ENCODE measurements around the gene TCF15.
"Not testable (repeated sequence)": the region's sequence is repeated elsewhere in the genome, so short reads cannot be mapped to it uniquely, and the experiment has no call there.

Gene TCF15

GRCh38 chr20:592506-592905 lies 17.6 kb downstream of the TCF15 start:
- WGBS, 2 experiments (ENCODE audit: insufficient coverage in 2 of 2), result 94 to 95% methylated on average over 5 of the region's 7 CpGs
- no peak overlapping the region for H3K27ac ChIP-seq (ENCODE audit: low read depth, low read length, severe bottlenecking)

GRCh38 chr20:591941-592340 lies 18.2 kb downstream of the TCF15 start:
- 75 to 79% methylated on average over 4 to 5 of the region's 5 CpGs for WGBS, 2 experiments (ENCODE audit: insufficient coverage in 2 of 2)
- no peaks in the 10 kb centered on the region for H3K36me3 ChIP-seq (ENCODE audit: control insufficient read depth, insufficient read depth, low read length)
- H3K27ac ChIP-seq (ENCODE audit: low read depth, low read length, severe bottlenecking), result no peak overlapping the region
- H3K4me3 ChIP-seq (ENCODE audit: extremely low read depth, insufficient read depth, low read length, poor library complexity, severe bottlenecking), result no peak overlapping the region
- H3K4me1 ChIP-seq (ENCODE audit: control insufficient read depth, insufficient read depth, low read length, poor library complexity, severe bottlenecking), result no peaks in the 10 kb centered on the region
- H3K9me3 ChIP-seq (ENCODE audit: control insufficient read depth, low read length), result no peaks in the 10 kb centered on the region

More at GRCh38 chr20:592506-592905, 17.6 kb downstream of the TCF15 start:
- H3K4me3 ChIP-seq (ENCODE audit: extremely low read depth, insufficient read depth, low read length, poor library complexity, severe bottlenecking), result no peak overlapping the region
- H3K4me1 ChIP-seq (ENCODE audit: control insufficient read depth, insufficient read depth, low read length, poor library complexity, severe bottlenecking), result no peaks in the 10 kb centered on the region
- no peaks in the 10 kb centered on the region for H3K9me3 ChIP-seq (ENCODE audit: control insufficient read depth, low read length)
- no peaks in the 10 kb centered on the region for H3K36me3 ChIP-seq (ENCODE audit: control insufficient read depth, insufficient read depth, low read length)

GRCh38 chr20:588932-589672 lies 21.0 kb downstream of the TCF15 start:
- Histone ChIP-seq H3K36me3 (ENCODE audit: control insufficient read depth, insufficient read depth, low read length) (no peaks in the 10 kb centered on the region), H3K27ac (ENCODE audit: low read depth, low read length, severe bottlenecking) (no peak overlapping the region)
- WGBS, 2 experiments (ENCODE audit: insufficient coverage in 2 of 2), result 92 to 97% methylated on average over 8 to 10 of the region's 10 CpGs

GRCh38 chr20:588476-588875 lies 21.6 kb downstream of the TCF15 start:
- Histone ChIP-seq H3K27ac (ENCODE audit: low read depth, low read length, severe bottlenecking) (no peak overlapping the region), H3K36me3 (ENCODE audit: control insufficient read depth, insufficient read depth, low read length) (no peaks in the 10 kb centered on the region), H3K4me3 (ENCODE audit: extremely low read depth, insufficient read depth, low read length, poor library complexity, severe bottlenecking) (no peak overlapping the region), H3K9me3 (ENCODE audit: control insufficient read depth, low read length) (no peaks in the 10 kb centered on the region), H3K4me1 (ENCODE audit: control insufficient read depth, insufficient read depth, low read length, poor library complexity, severe bottlenecking) (no peaks in the 10 kb centered on the region)
- 80% methylated on average over 1 of the region's 3 CpGs; no CpG with 5 or more reads in 1 of the 2 experiments for WGBS, 2 experiments (ENCODE audit: insufficient coverage in 2 of 2)

More at GRCh38 chr20:588932-589672, 21.0 kb downstream of the TCF15 start:
- Histone ChIP-seq H3K4me3 (ENCODE audit: extremely low read depth, insufficient read depth, low read length, poor library complexity, severe bottlenecking) (no peak overlapping the region), H3K4me1 (ENCODE audit: control insufficient read depth, insufficient read depth, low read length, poor library complexity, severe bottlenecking) (no peaks in the 10 kb centered on the region), H3K9me3 (ENCODE audit: control insufficient read depth, low read length) (no peaks in the 10 kb centered on the region)

- Histone ChIP-seq H3K9me3 (ENCODE audit: control insufficient read depth, low read length) (no peaks in the 10 kb centered on the region), H3K4me3 (ENCODE audit: extremely low read depth, insufficient read depth, low read length, poor library complexity, severe bottlenecking) (no peak overlapping the region)
These were observed 25.2 kb downstream of the TCF15 start for GRCh38 chr20:584971-585301.

GRCh38 chr20:584161-584970 lies 25.7 kb downstream of the TCF15 start:
- Histone ChIP-seq H3K4me3 (ENCODE audit: extremely low read depth, insufficient read depth, low read length, poor library complexity, severe bottlenecking) (no peak overlapping the region), H3K4me1 (ENCODE audit: control insufficient read depth, insufficient read depth, low read length, poor library complexity, severe bottlenecking) (no peaks in the 10 kb centered on the region), H3K36me3 (ENCODE audit: control insufficient read depth, insufficient read depth, low read length) (no peaks in the 10 kb centered on the region), H3K9me3 (ENCODE audit: control insufficient read depth, low read length) (no peaks in the 10 kb centered on the region), H3K27ac (ENCODE audit: low read depth, low read length, severe bottlenecking) (no peak overlapping the region)
- 76 to 100% methylated on average over 1 to 5 of the region's 8 CpGs for WGBS, 2 experiments (ENCODE audit: insufficient coverage in 2 of 2)

More at GRCh38 chr20:584971-585301, 25.2 kb downstream of the TCF15 start:
- H3K4me1 ChIP-seq (ENCODE audit: control insufficient read depth, insufficient read depth, low read length, poor library complexity, severe bottlenecking), result no peaks in the 10 kb centered on the region
- WGBS, 2 experiments (ENCODE audit: insufficient coverage in 2 of 2), result 78 to 81% methylated on average over 4 to 6 of the region's 7 CpGs
- H3K27ac ChIP-seq (ENCODE audit: low read depth, low read length, severe bottlenecking), result no peak overlapping the region
- no peaks in the 10 kb centered on the region for H3K36me3 ChIP-seq (ENCODE audit: control insufficient read depth, insufficient read depth, low read length)

- no peaks in the 10 kb centered on the region for H3K4me1 ChIP-seq (ENCODE audit: control insufficient read depth, insufficient read depth, low read length, poor library complexity, severe bottlenecking)
- no peak overlapping the region for H3K4me3 ChIP-seq (ENCODE audit: extremely low read depth, insufficient read depth, low read length, poor library complexity, severe bottlenecking)
- no peaks in the 10 kb centered on the region for H3K36me3 ChIP-seq (ENCODE audit: control insufficient read depth, insufficient read depth, low read length)
- H3K27ac ChIP-seq (ENCODE audit: low read depth, low read length, severe bottlenecking), result no peak overlapping the region
- H3K9me3 ChIP-seq (ENCODE audit: control insufficient read depth, low read length), result no peaks in the 10 kb centered on the region
- WGBS, 2 experiments (ENCODE audit: insufficient coverage in 2 of 2), result 92 to 100% methylated on average over 3 to 4 of the region's 5 CpGs
These were observed 27.9 kb downstream of the TCF15 start for GRCh38 chr20:582204-582603.

GRCh38 chr20:578940-579690 lies 31.0 kb downstream of the TCF15 start:
- not testable (repeated sequence) for H3K36me3 ChIP-seq (ENCODE audit: control insufficient read depth, insufficient read depth, low read length); H3K27ac ChIP-seq (ENCODE audit: low read depth, low read length, severe bottlenecking); H3K4me1 ChIP-seq (ENCODE audit: control insufficient read depth, insufficient read depth, low read length, poor library complexity, severe bottlenecking); H3K9me3 ChIP-seq (ENCODE audit: control insufficient read depth, low read length); H3K4me3 ChIP-seq (ENCODE audit: extremely low read depth, insufficient read depth, low read length, poor library complexity, severe bottlenecking)
- no CpG with 5 or more reads among the region's 8 CpGs for WGBS, 2 experiments (ENCODE audit: insufficient coverage in 2 of 2)

- no peak overlapping the region for H3K4me3 ChIP-seq (ENCODE audit: extremely low read depth, insufficient read depth, low read length, poor library complexity, severe bottlenecking)
- H3K36me3 ChIP-seq (ENCODE audit: control insufficient read depth, insufficient read depth, low read length), result no peaks in the 10 kb centered on the region
- H3K27ac ChIP-seq (ENCODE audit: low read depth, low read length, severe bottlenecking), result no peak overlapping the region
- 73 to 74% methylated on average over 7 to 11 of the region's 12 CpGs for WGBS, 2 experiments (ENCODE audit: insufficient coverage in 2 of 2)
- H3K4me1 ChIP-seq (ENCODE audit: control insufficient read depth, insufficient read depth, low read length, poor library complexity, severe bottlenecking), result peaks cover 11% of the 10 kb centered on the region
- no peaks in the 10 kb centered on the region for H3K9me3 ChIP-seq (ENCODE audit: control insufficient read depth, low read length)
These were observed 32.8 kb downstream of the TCF15 start for GRCh38 chr20:577167-577791.

GRCh38 chr20:576156-576555 lies 34.0 kb downstream of the TCF15 start:
- no peaks in the 10 kb centered on the region for H3K9me3 ChIP-seq (ENCODE audit: control insufficient read depth, low read length)
- peaks cover 20% of the 10 kb centered on the region for H3K4me1 ChIP-seq (ENCODE audit: control insufficient read depth, insufficient read depth, low read length, poor library complexity, severe bottlenecking)
- no peaks in the 10 kb centered on the region for H3K36me3 ChIP-seq (ENCODE audit: control insufficient read depth, insufficient read depth, low read length)
- WGBS, 2 experiments (ENCODE audit: insufficient coverage in 2 of 2), result 50 to 88% methylated on average over 1 to 3 of the region's 3 CpGs
- no peak overlapping the region for H3K4me3 ChIP-seq (ENCODE audit: extremely low read depth, insufficient read depth, low read length, poor library complexity, severe bottlenecking)
- H3K27ac ChIP-seq (ENCODE audit: low read depth, low read length, severe bottlenecking), result no peak overlapping the region

Measured in mesodermal cell (in vitro differentiated cells).